ENCODE measurements around the gene OIT3.
"Not testable (repeated sequence)": the region's sequence is repeated elsewhere in the genome, so short reads cannot be mapped to it uniquely, and the experiment has no call there.

Gene OIT3

GRCh38 chr10:72893136-72893798 lies at the start of gene OIT3:
OIT3 (plus strand) TSS chr10:72893739; CDS start chr10:72893799, 60 bp downstream.
- DNase-seq: no peak

DNA sequence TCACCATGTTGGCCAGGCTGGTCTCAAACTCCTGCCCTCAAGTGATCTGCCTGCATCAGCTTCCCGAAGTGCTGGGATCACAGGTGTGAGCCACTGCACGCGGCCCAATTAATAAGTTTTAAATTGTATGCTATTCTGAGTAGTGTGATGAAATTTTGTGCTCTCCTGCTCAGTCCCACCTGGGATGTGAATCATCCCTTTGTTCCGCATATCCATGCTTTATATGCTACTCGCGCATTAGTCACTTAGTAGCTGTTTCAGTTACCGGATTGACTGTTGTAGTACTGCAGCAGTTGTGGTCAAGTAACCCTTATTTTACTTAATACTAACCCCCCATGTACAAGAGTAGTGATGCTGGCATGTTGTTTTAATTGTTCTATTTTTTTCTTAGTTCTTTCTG lies 47.3 kb upstream of the OIT3 start:
- no peak for DNase-seq

GRCh38 chr10:72847681-72848080 lies 45.9 kb upstream of the OIT3 start:
- DNase-seq: no peak

GRCh38 chr10:72850861-72851260 lies 42.7 kb upstream of the OIT3 start:
- DNase-seq: no peak

GRCh38 chr10:72851509-72851908 lies 42.0 kb upstream of the OIT3 start:
- DNase-seq: no peak

DNA sequence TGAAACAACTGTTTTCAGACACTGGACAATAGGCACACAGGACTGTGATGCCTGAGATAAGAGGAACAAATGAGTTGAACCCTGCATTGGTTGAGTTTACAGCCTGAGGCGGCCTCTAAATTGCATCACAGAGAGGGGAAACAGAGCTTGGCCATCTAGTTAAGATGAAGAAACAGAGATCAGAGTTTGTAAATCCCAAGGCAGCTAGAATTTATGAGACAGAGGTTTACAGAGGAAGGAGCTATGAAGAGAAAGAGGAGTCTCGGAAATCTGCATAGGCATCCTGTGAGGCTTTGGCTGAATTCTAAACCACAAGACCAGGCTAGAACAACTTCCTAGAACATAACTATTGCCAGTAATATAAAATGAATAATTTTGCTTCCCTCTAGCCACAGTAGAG lies 41.0 kb upstream of the OIT3 start:
- no peak for DNase-seq

DNA sequence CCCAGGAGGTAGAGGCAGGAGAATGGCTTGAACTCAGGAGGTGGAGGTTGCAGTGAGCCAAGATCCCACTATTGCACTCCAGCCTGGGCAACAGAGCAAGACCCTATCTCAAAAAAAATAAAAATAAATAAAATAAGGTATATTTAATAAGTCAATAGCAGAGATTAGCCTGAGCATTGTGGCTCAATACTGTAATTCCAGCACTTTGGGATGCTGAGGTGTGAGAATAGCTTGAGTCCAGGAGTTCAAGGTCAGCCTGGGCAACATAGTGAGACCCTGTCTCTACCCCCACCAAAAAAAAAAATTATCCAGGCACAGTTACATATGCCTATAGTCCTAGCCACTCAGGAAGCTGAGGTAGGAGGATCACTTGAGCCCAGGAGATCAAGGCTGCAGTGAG lies 38.4 kb upstream of the OIT3 start:
- DNase-seq: no peak

GRCh38 chr10:72855790-72856189 lies 37.7 kb upstream of the OIT3 start:
- DNase-seq: no peak

GRCh38 chr10:72858067-72858466 lies 35.5 kb upstream of the OIT3 start:
- no peak for DNase-seq

- no peak for DNase-seq
Observed at GRCh38 chr10:72862957-72863356, 30.6 kb upstream of the OIT3 start.

- peak; percentile 4 for DNase-seq
Observed at GRCh38 chr10:72875250-72876055, 18.1 kb upstream of the OIT3 start.

GRCh38 chr10:72879245-72879644 lies 14.3 kb upstream of the OIT3 start:
- no peak for DNase-seq

GRCh38 chr10:72881291-72881690 lies 12.2 kb upstream of the OIT3 start:
- DNase-seq: no peak

DNA sequence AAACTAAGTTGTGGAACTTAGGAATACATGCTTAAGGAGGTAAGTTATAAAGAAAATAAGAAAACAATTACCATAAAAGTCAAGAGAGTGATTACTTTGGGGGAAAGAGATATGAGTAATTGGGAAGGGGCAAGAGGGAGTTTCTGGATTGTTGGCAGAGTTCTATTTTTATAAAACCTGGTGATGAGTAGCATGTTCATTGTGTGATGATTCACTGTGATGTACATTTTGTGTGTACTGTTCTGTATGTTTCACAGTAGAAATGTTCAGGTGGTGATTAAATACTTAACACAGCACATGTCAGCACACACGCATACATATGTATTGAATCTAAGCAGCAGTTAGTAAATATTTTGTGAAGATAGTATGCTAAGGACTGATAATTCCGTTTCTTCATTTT lies 9.7 kb upstream of the OIT3 start:
- no peak for DNase-seq

DNA sequence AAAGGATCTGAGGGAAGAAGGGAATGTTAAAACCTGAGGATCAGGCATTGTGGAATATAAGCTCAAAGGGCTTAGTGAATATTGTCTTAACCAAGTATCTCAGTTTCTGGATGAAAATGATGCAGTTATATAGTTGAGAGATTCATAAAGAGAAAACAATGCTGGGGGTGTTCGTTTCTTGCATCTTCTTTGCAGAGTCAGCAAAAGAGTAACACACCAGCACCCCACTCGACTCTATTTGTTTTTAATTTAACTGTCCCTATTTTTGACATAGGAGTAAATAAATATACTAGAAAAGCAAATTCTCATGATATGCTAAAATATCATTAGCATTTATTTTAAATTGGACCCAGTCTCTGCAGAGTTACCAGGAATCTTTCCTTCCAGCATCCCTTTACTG lies 7.6 kb upstream of the OIT3 start:
- no peak for DNase-seq

GRCh38 chr10:72886621-72887020 lies 6.9 kb upstream of the OIT3 start:
- DNase-seq: no peak

GRCh38 chr10:72887043-72887442 lies 6.5 kb upstream of the OIT3 start:
- DNase-seq: no peak

DNA sequence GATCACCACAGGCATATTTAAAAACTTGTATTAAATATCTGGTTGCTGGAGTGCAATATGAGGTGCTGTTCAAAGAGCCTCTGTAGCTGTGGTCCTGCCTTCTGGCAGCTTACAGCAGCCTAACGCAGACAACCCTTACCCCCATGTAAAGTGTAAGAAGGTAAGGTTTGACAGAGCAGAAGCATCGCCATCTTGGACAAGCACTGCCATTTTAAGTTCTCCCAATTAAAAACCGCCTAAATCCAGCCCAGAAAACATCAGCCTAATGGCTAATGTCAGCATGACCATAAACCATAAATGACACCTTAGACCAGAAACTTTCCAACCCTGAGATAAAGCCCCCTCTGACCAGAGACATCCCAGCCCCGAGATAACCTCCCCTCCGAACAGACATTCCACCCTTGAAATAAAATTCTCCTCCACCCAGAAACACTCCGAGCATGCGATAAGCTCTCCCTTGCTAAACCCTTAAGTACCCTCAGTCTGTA lies 5.3 kb upstream of the OIT3 start:
- DNase-seq: no peak

- DNase-seq: no peak
Observed at GRCh38 chr10:72889391-72889831, 4.1 kb upstream of the OIT3 start.

DNA sequence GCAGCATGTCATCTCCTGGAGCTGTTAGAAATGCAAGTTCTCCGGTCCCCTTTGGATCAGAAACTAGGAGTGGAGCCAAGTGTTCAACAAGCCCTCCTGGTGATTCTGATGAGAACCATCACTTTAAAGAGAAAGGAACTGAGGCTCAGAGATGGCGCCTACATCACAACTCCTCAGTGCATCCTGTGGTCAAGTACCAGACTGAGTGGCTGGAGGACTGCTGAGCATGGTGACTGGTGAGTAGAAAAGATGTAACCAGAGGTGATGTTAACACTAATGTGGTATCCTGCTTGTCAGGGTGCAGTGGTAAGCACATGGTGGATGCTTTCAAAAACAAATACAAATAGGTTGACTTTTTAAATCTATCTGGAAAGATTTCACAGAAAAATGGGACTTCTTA lies 3.5 kb upstream of the OIT3 start:
- no peak for DNase-seq

- no peak for DNase-seq
Observed at GRCh38 chr10:72895236-72895850, 1.8 kb downstream of the OIT3 start.

- no peak for DNase-seq
Observed at GRCh38 chr10:72898616-72899015, 5.1 kb downstream of the OIT3 start.

- DNase-seq: no peak
Observed at GRCh38 chr10:72899545-72899944, 6.0 kb downstream of the OIT3 start.

- DNase-seq: not testable (repeated sequence)
Observed at GRCh38 chr10:72903941-72904446, 10.5 kb downstream of the OIT3 start.
